Measurements from ENCODE around the gene HERPUD2.
A peak's percentile ranks its signal among the peaks of the same experiment; 100 is the strongest.
"Not testable (repeated sequence)": the region's sequence is repeated elsewhere in the genome, so short reads cannot be mapped to it uniquely, and the experiment has no call there.

Gene HERPUD2

GRCh38 chr7:35605760-35606159 lies 89.2 kb downstream of the HERPUD2 start:
- DNase-seq (ENCODE audit: low read depth, low spot score) = no peak

GRCh38 chr7:35604595-35604994 lies 90.3 kb downstream of the HERPUD2 start:
- no peak for DNase-seq (ENCODE audit: low read depth, low spot score)

GRCh38 chr7:35599645-35600044 lies 95.3 kb downstream of the HERPUD2 start:
- DNase-seq (ENCODE audit: low read depth, low spot score) = no peak

GRCh38 chr7:35599061-35599460 lies 95.9 kb downstream of the HERPUD2 start:
- DNase-seq (ENCODE audit: low read depth, low spot score) = no peak

GRCh38 chr7:35596061-35596460 lies 98.9 kb downstream of the HERPUD2 start:
- peak; percentile 59 for DNase-seq (ENCODE audit: low read depth, low spot score)

- no peak for DNase-seq (ENCODE audit: low read depth, low spot score)
Measured at GRCh38 chr7:35593899-35594298, 101.0 kb downstream of the HERPUD2 start.

- DNase-seq (ENCODE audit: low read depth, low spot score) = no peak
Measured at GRCh38 chr7:35588647-35589046, 106.3 kb downstream of the HERPUD2 start.

GRCh38 chr7:35584990-35585389 lies 109.9 kb downstream of the HERPUD2 start:
- peak; percentile 24 for DNase-seq (ENCODE audit: low read depth, low spot score)

- not testable (repeated sequence) for DNase-seq (ENCODE audit: low read depth, low spot score)
Measured at GRCh38 chr7:35584533-35584932, 110.4 kb downstream of the HERPUD2 start.

Measured in smooth muscle cell of the brain vasculature (primary cell).